Measurements from ENCODE around the gene SLC2A13.

DNA sequence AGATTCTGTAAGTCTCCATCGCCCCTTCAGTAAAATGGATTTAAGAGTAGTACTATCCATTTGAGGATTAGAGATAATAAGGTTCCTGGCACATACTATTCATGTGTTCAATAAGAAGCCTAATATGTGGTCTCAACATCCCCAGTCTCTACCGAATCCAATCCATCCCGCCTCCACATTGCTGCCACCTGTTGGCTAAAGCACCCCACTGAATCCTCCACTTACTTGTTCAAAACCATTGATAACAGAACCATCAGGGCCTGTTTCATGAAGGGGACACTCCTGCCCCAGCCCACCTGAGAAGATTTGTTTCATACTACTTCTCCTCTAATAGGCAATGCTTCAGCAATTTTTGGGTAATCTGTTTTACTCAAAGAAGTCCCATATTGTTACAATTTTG, 147.5 kb downstream of the SLC2A13 start:
- TF ChIP-seq, protein P1, sequence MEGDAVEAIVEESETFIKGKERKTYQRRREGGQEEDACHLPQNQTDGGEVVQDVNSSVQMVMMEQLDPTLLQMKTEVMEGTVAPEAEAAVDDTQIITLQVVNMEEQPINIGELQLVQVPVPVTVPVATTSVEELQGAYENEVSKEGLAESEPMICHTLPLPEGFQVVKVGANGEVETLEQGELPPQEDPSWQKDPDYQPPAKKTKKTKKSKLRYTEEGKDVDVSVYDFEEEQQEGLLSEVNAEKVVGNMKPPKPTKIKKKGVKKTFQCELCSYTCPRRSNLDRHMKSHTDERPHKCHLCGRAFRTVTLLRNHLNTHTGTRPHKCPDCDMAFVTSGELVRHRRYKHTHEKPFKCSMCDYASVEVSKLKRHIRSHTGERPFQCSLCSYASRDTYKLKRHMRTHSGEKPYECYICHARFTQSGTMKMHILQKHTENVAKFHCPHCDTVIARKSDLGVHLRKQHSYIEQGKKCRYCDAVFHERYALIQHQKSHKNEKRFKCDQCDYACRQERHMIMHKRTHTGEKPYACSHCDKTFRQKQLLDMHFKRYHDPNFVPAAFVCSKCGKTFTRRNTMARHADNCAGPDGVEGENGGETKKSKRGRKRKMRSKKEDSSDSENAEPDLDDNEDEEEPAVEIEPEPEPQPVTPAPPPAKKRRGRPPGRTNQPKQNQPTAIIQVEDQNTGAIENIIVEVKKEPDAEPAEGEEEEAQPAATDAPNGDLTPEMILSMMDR (IDR thresholded peaks at IDR 0.05; ENCODE audit: insufficient read depth, low read length, poor library complexity, severe bottlenecking): no peak
- TF ChIP-seq EZH2phosphoT487 (conservative IDR thresholded peaks at IDR 0.05; ENCODE audit: low read length): no peak
